ENCODE results near the gene AANAT.

The AANAT gene

DNA sequence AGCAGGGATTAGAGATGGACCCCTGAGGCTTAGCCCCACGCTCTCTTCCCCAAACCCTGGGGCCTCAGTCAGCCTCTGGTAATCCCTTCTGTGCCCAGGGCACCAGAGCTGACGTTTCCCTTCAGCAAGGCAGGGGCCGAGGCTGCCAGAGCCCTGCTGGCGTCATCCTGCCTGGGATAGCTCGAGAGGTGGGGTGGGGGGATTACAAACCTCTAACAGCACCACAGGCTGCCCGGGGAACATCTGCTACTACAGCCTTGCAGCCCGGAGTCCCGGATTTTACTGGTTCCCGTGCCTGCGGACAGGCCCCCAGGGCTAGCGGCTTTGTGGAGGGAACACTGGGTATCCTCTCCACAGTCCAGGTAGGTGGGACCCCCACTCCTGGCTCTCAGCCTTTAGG is at the start of gene AANAT:
AANAT (plus strand) TSS at position 238 of the 400 bp plus-strand sequence. CDS start 1,144 bp downstream, outside the sequence.
- no peak for FAIRE-seq

DNA sequence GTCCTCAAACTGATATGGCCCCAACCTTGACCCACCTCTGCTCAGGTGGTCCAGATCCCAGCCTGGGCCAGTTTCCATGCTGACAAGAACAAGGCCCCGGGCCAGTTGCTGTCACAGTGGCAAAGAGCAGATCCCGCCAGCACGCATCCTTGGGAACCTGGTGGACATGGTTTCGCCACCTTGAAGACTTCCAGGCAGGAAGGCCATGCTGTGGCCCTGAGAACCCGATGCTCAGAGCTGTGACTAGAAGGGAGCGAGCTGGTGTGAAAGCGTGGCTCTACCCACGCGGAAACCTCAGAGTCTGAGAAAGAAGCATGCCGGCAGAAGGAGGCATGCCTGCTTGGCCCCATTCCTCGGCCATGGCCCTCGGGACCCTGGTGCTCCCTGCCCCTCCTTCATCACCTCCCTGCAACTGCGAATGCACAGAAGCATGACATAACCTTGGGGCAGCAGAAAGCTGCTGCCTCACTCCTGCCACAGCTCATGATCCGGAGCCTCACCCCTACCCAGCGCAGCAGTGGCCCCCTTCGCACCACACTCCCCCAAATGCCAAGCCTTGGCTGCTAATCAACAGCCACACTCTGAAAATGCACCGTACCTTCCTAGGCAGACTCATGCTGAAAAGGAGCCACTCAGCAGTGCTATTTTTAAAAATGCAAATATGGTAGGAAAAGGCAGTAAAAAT is 47.7 kb upstream of the AANAT start:
- FAIRE-seq: no peak

DNA sequence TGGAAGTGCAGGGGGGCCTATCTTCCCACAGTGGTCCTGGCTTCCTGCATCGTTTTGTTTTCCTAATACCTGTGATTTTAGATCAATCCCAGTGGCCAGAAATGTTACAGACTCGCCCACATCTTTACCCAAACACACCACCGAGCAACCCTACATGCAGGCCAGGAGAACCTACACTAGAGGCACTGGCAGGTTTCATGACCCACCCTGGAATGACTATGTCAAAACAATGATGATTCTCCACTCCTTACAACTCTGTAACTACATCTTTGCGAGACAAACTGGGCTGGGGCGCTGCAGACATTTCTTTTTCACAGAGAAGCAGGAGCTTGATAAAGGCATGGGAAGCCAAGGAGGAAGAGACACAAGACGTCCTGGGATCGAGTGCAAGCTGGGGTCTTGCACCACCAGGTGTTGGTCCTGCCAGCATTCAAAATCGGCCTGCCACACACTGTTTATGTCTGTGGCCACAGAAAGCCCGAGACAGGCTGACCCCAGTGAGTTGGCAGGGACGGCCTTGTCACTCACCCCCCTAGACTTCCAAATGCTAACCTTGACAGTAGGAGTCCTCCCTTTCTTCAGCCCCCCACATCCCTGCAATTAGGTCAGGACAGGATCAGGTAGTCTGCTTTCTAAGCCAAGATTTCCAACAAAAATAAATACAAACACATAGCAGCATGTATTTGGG is 46.9 kb upstream of the AANAT start:
- no peak for FAIRE-seq

DNA sequence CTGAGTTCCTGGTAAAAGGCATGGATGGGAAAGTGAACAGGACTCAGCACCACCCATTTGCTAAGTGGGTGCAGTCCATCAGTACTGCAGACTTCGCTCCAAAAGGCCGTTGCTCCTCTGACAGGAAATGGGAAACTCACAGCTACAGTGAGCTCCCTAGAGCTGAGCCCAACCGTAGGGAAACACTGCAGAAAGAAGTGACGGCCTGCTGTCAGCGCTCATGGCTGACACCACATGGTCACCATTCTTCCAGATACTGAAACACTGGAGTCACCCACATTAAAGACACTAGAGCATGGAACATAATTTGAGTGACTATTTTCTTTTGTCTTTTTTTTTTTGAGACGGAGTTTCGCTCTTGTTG is 46.4 kb upstream of the AANAT start:
- FAIRE-seq: no peak

DNA sequence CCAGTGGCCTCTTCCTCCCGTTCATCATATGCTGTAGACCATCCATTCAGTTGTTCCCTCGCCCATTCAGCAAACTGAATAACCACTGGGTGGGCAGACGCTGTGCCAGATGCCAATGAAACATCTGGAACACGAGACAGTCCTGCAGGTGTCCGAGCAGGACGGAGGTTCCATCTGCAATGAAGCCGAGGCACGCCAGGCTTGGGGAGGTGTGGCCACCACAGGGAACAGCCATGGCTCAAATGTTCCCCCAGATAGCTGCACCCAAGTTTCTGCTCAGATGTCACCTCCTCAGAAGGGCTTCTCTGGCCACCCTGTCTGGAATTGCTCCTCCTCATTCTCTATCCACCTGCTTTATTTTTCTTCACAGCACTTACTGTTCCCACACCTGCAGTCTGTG is 45.0 kb upstream of the AANAT start:
- FAIRE-seq: no peak

DNA sequence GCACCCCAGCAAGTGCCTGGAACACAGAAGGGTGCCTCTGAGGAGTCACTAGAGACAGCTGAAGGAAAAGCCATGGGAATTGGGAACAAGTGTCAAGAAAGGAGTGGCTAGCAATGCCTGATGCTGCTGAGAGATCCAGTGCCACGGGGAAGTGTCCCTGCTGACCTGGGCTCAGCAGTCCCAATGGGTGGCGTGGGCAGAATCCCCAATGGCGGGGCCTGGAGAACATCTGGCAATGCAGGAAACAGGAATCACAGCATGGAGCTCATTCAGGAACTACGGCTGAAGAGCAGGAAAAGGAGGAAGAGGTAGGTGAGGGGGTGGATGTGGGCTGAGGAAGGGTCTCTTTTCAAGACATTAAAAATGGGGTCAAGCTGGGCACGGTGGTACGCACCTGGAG is 44.5 kb upstream of the AANAT start:
- no peak for FAIRE-seq

DNA sequence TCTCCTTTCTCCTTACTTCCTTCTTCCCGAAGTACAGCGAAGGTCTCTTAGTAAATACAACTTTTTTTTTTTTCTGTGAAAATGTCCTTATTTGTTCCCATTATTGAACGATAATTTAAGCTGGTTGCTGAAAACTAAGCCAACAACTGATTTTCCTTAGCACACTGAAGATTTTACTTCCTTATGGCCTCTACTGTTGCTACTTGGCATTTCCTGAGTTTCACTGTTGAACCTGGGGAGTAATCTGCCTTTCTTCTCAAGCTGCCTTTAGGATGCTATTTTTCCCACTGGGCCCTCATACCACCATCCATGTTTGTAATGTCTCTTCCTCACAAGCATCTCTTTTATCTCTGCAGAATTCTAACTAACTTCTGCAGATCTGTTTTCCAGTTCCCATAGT is 40.5 kb upstream of the AANAT start:
- no peak for FAIRE-seq

DNA sequence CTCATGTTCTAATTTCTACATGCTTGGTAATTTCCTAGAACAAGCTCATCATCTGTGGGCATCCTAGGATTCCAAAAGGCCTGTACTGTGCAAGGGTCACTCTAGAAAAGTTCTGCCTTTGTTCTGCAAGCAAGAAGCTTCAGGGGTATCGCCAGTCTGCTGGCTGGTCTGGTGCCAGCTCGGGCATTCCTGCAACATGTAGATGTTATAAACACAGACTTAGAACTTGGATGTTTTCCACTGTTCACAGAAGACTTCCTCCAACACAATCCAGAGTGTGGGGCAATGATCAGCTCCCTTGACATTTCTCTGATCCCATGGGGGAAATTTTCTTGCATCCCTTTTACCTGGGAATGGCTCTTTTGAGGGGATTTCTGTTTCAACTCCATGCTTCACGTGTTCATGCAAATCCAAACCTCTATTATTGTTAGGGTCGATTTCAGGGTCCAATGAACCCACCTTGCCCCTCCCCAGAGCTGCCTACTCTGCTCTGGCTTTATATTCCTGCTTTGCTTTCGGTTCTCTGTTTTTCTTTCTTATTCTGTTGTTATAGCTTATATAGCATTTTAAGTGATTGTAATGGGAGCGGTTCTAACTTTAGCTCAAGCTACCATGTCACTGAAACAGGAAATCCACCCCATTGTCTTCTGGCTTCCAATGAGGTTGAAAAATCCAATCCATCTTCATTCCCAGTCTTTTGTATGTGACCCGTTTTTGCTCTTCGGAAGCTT is 39.7 kb upstream of the AANAT start:
- FAIRE-seq: no peak

DNA sequence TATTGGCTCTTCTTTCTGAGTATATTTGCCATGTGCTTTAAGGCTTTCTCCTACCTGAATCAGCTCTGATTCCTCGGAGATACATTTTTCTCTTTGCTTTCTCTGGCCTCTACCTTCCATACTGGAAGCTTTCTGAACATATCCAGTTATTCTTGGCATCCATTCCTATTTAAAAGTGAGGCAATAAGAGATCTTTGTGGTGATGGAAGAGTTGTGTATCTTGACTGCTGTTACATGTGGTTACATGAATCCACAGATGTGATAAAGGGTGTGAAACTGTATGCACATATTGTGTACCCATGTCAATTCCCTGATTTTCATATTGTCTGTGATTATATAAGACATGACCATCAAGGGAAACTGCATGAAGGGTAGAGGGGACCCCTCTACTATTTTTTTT is 38.9 kb upstream of the AANAT start:
- FAIRE-seq: no peak

DNA sequence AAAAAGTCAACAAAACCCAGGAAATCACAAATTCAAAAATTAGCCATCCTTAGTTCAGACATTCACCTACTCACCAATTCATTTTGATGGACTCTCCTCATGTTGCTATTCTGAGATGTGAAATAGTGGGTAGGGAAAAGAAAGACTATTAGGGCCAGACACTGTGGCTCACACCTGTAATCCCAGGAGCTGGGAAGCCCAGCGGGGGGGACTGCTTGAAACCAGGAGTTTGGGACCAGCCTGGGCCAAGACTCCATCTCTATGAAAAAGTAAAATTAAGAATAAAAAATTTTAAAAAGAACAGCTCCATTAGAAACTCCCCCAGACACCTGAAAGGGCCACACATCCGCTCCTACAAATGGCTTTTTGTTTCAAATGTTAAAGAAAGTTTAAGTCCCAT is 35.9 kb upstream of the AANAT start:
- no peak for FAIRE-seq

DNA sequence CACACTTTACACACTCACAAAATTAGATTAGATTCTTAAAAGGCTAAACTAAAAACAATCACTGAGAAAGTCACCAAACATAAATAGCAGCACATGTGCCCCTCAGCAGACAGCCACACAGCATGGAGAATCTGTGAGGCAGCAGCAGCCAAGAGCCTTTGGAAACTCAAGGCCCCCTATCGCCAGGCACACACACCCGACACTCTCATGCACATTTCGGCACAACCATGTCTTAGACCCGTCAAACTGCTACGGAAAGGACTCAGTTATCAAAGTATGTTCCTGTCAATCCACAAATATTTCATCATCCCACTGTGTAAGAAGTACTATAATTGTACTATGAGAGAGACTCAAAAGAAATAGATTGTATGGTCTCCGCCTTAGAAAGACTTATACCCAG is 35.4 kb upstream of the AANAT start:
- no peak for FAIRE-seq

DNA sequence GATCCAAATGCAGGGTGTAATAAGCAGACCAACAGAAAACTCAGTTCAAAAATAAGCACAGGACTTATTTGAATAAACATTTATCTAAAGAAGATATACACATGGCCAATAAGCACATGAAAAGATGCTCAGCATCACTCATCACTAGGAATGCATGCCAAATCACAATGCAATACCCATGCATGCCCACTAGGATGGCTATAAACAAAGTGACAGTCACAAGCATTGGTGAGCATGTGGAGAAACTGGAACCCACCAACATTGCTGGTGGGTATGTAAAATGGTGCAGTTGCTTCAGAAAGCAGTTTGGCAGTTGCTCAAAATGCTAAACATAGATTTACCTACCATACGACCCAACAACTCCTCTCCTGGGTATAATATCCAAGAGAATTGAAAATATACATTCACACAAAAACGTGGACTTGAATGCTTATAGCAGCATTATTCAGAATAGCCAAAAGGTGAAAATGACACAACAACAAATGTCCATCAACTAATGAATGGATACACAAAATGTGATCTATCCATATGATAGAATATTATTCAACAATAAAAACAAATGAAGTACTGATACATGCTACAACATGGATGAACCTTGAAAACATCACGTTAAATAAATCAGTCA is 34.6 kb upstream of the AANAT start:
- no peak for FAIRE-seq

DNA sequence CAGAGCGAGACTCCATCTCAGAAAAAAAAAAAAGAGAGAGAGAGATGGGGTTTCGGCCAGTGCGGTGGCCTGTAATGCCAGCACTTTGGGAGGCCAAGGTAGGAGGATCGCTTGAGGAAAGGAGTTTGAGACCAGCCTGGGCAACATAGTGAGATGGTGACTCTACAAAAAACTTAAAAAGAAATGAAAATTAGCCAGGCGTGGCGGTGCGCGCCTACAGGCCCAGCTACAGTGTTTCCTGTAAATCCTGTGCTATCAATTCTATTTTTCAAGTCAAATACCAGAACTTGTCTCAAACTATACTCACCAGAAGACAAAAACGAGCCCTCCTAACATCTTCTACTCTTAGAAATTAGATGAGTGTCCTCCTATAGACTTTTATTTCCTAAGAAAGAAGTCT is 33.7 kb upstream of the AANAT start:
- FAIRE-seq: no peak

DNA sequence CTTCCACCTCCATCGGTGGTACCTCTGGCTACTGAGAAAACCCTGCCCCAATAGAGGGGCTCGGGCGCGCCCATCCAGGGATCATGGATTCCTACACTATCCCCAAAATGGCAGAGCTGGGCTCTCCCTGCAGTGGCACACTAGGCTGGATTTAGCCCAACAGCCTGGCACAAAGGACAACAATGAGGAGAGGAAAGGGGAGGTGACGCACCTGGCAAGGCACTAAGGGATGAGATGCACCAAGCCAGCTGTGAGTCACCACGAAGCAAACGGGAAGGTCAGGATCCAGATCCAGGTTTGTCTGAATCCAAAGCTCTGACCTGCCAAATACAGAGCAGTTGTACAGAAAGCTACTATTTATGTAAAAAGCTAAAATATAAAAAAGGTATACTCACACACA is 32.5 kb upstream of the AANAT start:
- FAIRE-seq: no peak

DNA sequence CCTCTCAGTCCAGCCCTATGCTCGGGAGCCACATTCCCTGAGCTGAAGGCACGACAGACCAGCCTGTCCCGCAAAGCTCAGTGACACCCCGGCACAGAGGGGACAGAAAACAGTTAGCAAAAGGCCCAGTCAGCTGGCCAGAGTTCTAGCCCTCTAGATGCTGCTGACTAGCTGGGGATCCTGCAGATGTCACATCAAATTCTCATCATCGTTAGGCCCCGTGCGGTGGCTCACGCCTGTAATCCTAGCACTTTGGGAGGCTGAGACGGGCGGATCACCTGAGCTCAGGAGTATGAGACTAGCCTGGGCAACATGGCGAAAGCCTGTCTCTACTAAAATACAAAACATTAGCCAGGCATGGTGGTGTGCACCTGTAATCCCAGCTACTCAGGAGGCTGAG is 31.7 kb upstream of the AANAT start:
- FAIRE-seq: no peak

DNA sequence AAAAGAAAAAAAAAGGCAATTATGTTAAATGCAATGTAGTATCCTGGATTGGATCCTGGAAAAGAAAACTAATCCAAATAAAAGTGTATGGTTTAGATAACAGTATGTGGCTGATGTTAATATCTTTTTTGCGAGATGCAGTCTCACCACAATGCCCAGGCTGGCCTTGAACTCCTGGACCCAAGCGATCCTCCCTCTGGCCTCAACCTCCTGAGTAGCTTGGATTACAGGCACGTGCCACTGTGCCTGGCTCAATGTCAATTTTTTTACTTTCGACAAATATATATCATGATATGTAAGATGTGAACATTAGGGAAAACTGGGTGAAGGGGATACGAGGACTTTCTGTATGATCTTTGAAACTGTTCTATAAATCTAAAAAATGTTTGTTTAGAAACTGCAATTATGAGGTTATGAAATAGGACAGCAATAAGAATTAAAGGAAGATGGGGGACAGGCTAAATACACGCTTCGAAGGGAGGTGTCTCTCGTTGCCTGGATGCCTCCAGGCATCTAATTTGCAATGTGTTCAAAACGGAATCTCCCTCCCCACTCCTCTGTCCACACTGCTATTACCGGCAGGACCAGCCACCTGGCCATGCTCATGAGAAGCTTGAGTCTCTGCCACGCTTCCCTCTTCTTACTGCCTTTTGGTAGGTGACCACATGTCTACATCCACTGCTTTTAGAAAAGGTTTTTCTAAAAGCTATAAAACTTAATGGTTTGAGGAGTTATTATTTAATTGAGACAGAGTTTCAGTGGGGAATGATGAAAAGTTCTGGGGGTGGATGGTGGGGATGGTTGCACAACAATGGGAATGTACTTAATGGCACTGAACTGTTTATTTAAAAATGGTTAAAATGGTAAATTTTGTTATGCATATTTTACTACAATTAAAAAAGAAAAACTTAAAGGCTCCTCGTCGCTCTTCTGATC is 29.7 kb upstream of the AANAT start:
- no peak for FAIRE-seq

DNA sequence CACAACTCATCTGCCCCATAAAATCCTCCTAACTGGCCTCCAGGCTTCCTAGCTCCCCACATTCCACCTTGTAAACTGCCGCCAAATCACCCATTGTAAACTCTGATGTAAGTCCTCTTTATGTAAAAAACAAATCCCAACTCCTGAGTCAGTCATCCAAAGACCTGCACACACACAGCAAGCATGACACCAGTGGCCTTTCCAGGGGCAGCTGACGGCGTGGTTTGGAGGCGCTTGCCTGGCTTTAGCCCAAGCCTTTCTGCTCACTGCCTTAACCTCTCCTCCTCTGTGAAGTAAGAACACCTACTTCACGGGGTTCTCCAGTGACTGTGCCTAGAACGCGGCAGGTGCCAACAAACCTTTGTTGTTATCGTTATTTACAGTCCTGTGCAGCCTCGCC is 28.5 kb upstream of the AANAT start:
- no peak for FAIRE-seq

DNA sequence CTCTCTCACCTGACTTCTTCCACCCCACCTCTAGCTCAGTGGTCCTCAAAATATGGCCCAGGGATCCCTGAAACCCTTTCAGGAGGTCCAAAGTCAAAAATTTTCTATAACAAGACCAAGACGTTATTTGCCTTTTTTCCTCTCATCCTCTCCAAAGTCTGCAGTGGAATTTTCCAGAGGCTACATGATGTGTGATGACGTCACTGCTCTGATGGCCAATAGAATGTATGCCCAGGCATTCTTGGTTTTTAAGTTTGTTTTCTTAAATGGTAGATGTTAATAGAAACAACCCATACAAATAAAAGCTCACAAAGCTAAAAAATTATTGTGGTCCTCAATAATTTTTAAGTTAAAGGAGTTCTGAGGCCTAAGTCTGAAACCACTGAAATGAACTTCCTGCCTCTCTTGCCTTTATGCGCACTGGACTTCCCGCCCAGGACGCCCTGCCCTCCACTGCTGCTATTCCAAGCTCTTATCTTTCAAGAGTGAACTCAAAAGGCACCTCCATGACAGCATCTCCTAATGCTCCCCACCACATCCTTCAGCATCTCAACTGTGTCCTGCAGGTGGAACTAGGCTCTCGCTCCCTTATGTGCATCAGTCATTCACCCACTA is 28.0 kb upstream of the AANAT start:
- FAIRE-seq: no peak

DNA sequence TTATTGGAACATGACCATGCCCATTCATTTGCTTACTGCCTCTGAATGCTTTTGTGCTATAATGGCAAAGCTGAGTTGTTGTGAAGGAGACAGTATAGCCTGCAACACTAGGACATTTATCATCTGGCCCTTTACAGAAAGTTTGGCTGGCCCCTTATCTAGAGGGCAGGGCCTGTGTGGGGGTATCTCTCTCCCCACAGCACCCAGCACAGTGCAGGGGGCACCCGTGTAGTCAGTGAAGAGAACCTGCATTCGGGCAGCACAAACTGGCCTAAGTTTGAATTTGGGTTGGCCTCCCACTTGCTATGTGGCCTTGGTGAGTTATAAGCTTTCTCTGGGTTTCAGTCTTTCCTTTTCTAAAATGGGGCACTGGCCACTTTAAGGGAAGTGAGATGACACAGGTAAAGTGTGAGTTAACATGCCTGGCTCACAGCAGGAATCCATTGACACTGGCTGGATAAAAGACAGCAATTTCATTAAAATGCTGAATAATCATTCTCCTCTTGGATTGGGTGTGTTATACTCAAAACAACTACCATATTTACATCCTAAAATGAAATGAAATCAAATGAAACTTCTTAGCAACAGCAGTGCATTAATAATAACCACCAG is 26.5 kb upstream of the AANAT start:
- FAIRE-seq: no peak

DNA sequence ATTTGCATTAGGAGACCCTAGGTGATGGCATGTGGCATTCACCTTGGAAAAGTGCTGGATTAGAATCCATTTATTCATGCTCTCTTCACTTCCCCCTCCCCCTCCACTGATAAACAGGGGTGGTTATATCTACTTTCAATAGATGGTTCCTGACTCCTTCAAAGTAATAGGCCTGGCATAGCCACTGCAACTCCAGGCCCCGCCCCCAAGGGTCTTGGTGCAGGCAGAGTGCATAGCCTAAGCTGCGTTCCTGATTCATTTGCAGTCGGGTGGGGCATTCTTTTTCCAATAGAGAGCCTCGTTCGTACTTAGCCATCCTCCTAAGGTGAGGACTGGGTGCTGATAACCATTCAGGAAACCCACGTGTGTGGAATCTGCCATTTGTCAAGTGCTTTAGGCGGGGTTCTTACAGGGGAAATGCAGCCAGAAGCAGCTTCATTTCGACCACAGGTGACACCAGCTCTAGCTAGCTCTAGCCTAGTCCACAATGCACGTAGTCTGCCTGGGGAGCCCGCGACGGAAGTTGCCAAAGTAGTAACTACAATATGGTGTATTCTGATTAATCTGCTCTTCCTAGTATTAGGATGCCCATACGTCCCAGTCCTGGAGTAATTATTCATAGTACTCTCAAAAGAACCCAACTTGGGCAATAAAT is 25.6 kb upstream of the AANAT start:
- FAIRE-seq: no peak

Measured in TTC549 (cell line).